HG02938 (cell line): ENCODE results near the gene STARD4.

Experiments
- ATAC-seq: cut with Tn5 transposase; IDR thresholded peaks from one replicate; pipeline ENCODE4 v1.9.1; 2021; ENCODE audit warnings: mild to moderate bottlenecking, moderate library complexity; ENCODE audit not compliant: unreplicated experiment

Gene STARD4

GRCh38 chr5:111528056-111528455 lies 15.7 kb upstream of the STARD4 start:
- no peak for ATAC-seq

- ATAC-seq, result no peak
These were observed 8.6 kb upstream of the STARD4 start for GRCh38 chr5:111520908-111521307.

GRCh38 chr5:111518777-111519176 lies 6.4 kb upstream of the STARD4 start:
- ATAC-seq, result no peak

DNA sequence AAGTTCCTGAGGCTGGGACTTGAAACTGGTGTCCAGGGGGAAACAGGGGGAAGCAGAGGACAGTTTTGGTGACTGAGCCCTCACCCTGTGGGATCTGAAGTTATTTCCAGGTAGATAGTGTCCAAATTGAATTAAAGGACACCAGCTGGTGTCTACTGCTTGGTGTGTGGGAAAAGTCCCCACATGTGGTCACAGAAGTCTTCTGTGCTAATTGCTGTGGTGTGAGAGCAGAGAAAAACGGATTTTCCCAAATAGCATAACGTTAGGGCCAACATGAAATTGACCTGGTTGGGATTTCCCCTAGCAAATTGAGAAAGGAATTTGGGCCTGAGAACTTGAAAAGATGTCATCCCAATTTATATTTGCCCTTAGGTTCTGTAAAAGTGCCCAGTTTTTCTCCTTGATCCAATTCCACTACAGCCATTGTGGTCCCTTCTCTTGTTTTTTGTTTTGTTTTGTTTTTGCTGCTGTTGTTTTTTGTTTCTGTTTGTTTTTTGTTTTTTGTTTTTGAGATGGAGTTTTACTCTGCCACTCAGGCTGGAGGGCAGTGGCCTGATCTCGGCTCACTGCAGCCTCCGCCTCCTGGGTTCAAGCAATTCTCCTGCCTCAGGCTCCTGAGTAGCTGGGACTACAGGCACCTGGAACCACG lies 5.6 kb upstream of the STARD4 start:
- no peak for ATAC-seq

- ATAC-seq, result no peak
These were observed 1.8 kb upstream of the STARD4 start for GRCh38 chr5:111514087-111514486.

DNA sequence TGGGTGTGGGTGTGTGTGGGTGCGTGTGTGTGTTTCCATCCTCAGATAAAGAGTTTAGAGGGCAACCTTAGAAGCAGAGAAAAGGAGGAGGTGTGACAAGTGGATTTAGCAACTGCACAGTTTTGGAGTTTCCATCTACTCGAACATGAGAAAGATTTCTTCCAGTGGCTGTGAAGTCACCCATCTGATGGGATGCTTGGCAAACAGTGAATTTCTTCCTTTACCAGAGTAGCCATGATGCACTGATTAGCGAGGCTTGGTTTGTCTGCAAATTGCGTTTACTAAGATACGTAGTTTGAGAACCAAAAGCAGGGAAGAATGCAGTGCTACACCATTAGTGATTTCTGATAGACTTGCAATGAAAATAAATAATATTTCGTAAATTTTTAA lies 791 bp upstream of the STARD4 start:
- ATAC-seq, result no peak

DNA sequence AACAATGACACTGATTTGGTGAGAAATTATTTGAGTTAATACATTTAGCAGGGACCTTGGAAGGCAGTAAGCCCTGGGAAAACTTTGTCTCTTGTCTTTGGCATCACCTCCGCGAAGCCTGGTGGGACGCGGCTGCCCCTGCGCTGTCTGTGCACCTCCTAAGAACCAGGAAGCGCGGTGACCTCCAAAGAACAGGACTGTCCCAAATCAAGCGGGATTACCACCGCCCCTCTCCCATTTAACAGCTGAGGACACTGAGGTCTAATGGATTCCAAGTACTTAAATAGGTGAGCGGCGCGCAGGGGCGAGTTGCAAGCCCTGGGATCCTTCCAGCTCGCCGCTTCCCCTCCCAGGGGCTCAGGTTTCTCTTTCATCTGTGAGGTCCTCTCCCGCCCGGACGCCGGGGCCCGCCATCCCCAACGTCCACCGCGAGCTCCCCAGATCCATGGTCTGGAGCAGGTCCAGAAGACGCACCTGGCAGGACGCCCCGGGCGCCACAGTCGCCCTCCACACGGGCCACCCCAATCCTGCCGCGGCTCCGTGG lies 432 bp downstream of the STARD4 start:
- ATAC-seq, result peak; percentile 26

- no peak for ATAC-seq
These were observed 1.0 kb downstream of the STARD4 start for GRCh38 chr5:111511174-111511830.

- ATAC-seq, result no peak
These were observed 3.2 kb downstream of the STARD4 start for GRCh38 chr5:111509119-111509518.

- no peak for ATAC-seq
These were observed 5.1 kb downstream of the STARD4 start for GRCh38 chr5:111507276-111507675.

DNA sequence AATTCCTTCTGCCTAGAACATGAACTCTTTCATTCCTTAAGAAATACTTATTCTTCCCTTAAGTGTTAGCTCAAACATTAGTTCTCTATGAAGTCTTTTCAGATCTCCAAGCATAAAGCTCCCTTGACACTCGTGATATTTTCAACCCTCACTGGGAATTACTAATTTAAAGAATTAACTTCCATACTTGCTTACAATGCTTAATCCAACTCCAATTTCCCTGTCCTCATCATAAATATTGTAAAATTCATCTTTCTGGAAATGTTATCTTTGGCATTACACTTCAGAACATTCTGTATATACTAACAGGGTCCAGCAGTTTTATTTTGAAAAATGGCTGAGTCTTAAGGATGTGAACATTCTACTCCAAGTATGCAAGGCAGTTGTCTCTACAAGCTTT lies 7.2 kb downstream of the STARD4 start:
- ATAC-seq, result no peak

- no peak for ATAC-seq
These were observed 9.4 kb downstream of the STARD4 start for GRCh38 chr5:111502956-111503355.

DNA sequence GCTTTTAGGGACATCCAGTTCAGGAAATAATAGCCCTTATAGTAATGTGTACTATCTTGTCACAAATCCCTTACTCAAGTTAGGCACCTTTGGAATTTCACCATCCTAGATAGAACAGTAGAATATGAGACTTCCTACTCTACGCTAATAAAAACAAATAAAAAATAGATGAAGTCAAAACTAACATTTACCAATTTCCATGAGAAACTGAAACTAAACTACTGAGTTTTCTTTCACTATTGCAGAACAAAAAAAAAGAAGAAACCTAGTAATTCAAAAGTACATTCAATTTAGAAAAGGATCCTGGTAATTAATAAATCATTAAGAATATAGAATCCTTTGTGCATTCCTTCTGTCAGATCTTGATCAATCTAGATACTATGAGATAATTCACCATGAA lies 14.0 kb downstream of the STARD4 start:
- no peak for ATAC-seq

DNA sequence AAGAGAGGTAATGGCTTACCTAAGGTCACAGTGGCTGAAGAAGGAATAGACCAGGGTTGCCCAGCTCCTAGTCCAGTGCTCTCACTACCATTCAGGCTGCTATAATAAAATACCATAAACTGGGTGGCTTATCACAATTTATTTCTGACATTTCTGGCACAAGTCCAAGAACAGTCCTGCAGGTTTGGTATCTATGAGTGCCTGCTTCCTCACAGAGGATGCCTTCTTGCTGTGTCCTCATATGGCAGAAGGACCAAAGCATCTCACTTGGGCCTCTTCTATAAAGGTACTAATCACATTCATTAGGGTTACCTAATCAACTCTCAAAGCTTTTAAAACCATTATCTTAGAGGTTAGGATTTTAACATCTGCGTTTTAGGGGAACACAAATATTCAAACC lies 17.2 kb downstream of the STARD4 start:
- no peak for ATAC-seq

DNA sequence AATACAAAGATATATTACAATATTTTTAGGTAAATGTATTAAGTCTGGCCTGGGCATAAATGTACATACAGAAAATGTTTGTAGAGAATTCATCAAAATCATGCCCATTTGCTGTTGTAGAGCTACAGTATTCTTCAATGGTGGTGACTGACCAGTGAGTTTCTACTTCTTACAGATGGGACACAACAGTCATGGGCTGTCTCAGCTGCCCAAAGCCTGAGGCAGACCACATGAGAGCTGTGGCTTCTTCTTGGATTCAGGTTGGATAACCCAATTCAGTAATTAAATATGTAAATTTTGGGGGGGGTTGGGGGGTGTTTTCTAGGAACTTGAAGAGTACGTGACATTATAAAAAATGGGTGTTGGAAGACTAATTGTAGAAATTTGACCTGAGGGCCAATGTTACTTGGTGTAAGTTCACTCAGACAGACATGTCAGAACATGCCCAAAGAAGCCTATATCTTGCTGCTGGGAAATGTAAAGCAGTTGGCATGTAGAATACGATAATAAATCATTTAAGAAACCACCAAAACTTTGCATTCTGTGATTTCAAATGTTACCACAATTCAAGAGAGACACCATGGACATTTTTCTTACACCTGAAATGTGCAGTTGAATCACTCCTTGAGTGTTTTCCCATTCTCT lies 17.9 kb downstream of the STARD4 start:
- ATAC-seq, result no peak

GRCh38 chr5:111493031-111493430 lies 19.3 kb downstream of the STARD4 start:
- no peak for ATAC-seq

DNA sequence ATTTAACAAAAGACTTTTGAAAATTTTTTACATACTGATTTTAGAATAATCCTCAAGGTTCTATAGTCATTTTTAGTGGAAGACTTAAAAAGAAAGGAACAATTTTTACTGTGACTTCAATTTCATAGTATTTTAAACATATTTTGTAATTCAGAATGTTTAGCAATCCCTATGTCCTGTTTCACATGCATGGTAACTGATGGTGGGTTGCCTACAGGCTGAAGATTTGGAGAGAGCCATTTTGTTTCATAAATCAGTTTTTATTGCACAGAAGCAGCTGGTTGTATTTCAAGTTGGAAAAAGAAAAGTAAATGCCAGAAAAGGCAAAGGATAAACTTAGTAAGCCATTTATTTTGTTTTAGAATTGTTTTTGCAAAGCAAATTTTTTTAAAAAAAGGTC lies 24.0 kb downstream of the STARD4 start:
- no peak for ATAC-seq

GRCh38 chr5:111486926-111487325 lies 25.4 kb downstream of the STARD4 start:
- no peak for ATAC-seq

- no peak for ATAC-seq
These were observed 26.3 kb downstream of the STARD4 start for GRCh38 chr5:111486055-111486454.

- ATAC-seq, result no peak
These were observed 32.0 kb downstream of the STARD4 start for GRCh38 chr5:111480346-111480745.

DNA sequence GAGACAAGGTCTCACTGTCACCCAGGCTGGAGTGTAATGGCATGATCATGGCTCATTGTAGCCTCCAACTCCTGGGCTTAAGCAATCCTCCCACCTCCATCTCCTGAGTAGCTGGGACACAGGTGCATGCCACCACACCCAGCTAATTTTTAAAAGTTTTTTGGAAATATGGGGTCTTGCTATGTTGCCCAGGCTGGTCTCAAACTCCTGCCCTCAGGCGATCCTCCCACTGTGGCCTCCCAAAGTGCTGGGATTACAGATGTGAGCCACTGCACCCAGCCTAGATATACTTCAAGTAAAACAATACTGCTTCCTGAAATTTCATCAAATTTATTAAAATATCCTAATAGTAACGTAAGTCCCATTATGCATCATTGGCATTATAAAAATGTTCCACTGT lies 33.4 kb downstream of the STARD4 start:
- no peak for ATAC-seq

DNA sequence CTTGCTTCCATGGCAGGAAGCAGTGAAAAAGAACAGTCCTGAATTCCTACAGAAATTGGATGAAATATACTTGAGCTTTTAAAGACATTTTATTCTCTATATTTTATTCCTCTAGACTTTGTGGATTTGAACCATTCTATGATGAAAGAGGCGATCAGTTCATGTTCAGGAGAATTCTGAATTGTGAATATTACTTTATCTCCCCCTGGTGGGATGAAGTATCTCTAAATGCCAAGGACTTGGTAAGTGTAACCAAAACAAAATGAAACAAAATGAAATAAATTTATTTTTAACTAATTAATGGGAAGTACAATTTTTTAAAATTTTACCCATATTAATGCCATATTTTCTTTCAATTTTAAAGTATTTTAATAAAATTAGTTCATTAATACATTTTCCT lies 34.1 kb downstream of the STARD4 start:
- no peak for ATAC-seq
